ENCODE data around the gene LPAR1. TPM values are rescaled to one million over a fixed set of nuclear protein-coding genes. Genes with fewer than 3 reads are reported as not detected.

The LPAR1 gene
- polyA plus RNA-seq, 1 experiment: 581 TPM

- Histone ChIP-seq H3K4me3 (ENCODE audit: low read depth, low read length) (no peak overlapping the region), H3K9me3 (ENCODE audit: control insufficient read depth, insufficient read depth, low read length) (no peaks in the 10 kb centered on the region), H3K27me3 (ENCODE audit: control insufficient read depth, insufficient read depth, low read length) (no peaks in the 10 kb centered on the region), H3K27ac (ENCODE audit: low read depth, low read length) (no peak overlapping the region)
- ChIA-PET CTCF (interaction anchor here (0.6 kb wide), 1 partner anchor 98 kb away, joined by 4 read pairs; no protein-coding TSS in a partner anchor), POLR2A (no interaction called here)
- TF ChIP-seq, protein P1, sequence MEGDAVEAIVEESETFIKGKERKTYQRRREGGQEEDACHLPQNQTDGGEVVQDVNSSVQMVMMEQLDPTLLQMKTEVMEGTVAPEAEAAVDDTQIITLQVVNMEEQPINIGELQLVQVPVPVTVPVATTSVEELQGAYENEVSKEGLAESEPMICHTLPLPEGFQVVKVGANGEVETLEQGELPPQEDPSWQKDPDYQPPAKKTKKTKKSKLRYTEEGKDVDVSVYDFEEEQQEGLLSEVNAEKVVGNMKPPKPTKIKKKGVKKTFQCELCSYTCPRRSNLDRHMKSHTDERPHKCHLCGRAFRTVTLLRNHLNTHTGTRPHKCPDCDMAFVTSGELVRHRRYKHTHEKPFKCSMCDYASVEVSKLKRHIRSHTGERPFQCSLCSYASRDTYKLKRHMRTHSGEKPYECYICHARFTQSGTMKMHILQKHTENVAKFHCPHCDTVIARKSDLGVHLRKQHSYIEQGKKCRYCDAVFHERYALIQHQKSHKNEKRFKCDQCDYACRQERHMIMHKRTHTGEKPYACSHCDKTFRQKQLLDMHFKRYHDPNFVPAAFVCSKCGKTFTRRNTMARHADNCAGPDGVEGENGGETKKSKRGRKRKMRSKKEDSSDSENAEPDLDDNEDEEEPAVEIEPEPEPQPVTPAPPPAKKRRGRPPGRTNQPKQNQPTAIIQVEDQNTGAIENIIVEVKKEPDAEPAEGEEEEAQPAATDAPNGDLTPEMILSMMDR (IDR thresholded peaks at IDR 0.05; ENCODE audit: low read depth, low read length): no peak
- no peak for DNase-seq (ENCODE audit: low read depth, low spot score)
Measured at GRCh38 chr9:110940951-110941557, 97.2 kb downstream of the LPAR1 start.

GRCh38 chr9:110939573-110939972 is 98.7 kb downstream of the LPAR1 start:
- no peak overlapping the region for H3K27ac ChIP-seq (ENCODE audit: low read depth, low read length)
- H3K27me3 ChIP-seq (ENCODE audit: control insufficient read depth, insufficient read depth, low read length): no peaks in the 10 kb centered on the region
- H3K4me3 ChIP-seq (ENCODE audit: low read depth, low read length): no peak overlapping the region
- DNase-seq (ENCODE audit: low read depth, low spot score): no peak
- POLR2A ChIA-PET: no interaction called here
- TF ChIP-seq, protein P1 (IDR thresholded peaks at IDR 0.05; ENCODE audit: low read depth, low read length): no peak
- no peaks in the 10 kb centered on the region for H3K9me3 ChIP-seq (ENCODE audit: control insufficient read depth, insufficient read depth, low read length)
- CTCF ChIA-PET: no interaction called here

- POLR2A ChIA-PET: interaction anchor here (0.6 kb wide), 1 partner anchor 12 kb away, joined by 4 read pairs; no protein-coding TSS in a partner anchor
- DNase-seq (ENCODE audit: low read depth, low spot score): no peak
- CTCF ChIA-PET: no interaction called here
- Histone ChIP-seq H3K27ac (ENCODE audit: low read depth, low read length) (no peak overlapping the region), H3K4me3 (ENCODE audit: low read depth, low read length) (no peak overlapping the region), H3K9me3 (ENCODE audit: control insufficient read depth, insufficient read depth, low read length) (no peaks in the 10 kb centered on the region), H3K27me3 (ENCODE audit: control insufficient read depth, insufficient read depth, low read length) (no peaks in the 10 kb centered on the region)
- TF ChIP-seq, protein P1 (IDR thresholded peaks at IDR 0.05; ENCODE audit: low read depth, low read length): no peak
Measured at GRCh38 chr9:110939047-110939446, 99.2 kb downstream of the LPAR1 start.

- no peak overlapping the region for H3K4me3 ChIP-seq (ENCODE audit: low read depth, low read length)
- CTCF ChIA-PET: no interaction called here
- POLR2A ChIA-PET: no interaction called here
- H3K9me3 ChIP-seq (ENCODE audit: control insufficient read depth, insufficient read depth, low read length): no peaks in the 10 kb centered on the region
- no peak for DNase-seq (ENCODE audit: low read depth, low spot score)
- TF ChIP-seq, protein P1 (IDR thresholded peaks at IDR 0.05; ENCODE audit: low read depth, low read length): no peak
- no peaks in the 10 kb centered on the region for H3K27me3 ChIP-seq (ENCODE audit: control insufficient read depth, insufficient read depth, low read length)
- no peak overlapping the region for H3K27ac ChIP-seq (ENCODE audit: low read depth, low read length)
Measured at GRCh38 chr9:110938242-110938641, 100.0 kb downstream of the LPAR1 start.

GRCh38 chr9:110936719-110937452 is 101.4 kb downstream of the LPAR1 start:
- ChIA-PET CTCF (no interaction called here), POLR2A (no interaction called here)
- H3K27ac ChIP-seq (ENCODE audit: low read depth, low read length): no peak overlapping the region

More at GRCh38 chr9:110936719-110937452, 101.4 kb downstream of the LPAR1 start:
- Histone ChIP-seq H3K27me3 (ENCODE audit: control insufficient read depth, insufficient read depth, low read length) (no peaks in the 10 kb centered on the region), H3K9me3 (ENCODE audit: control insufficient read depth, insufficient read depth, low read length) (no peaks in the 10 kb centered on the region), H3K4me3 (ENCODE audit: low read depth, low read length) (no peak overlapping the region)
- no peak for DNase-seq (ENCODE audit: low read depth, low spot score)
- TF ChIP-seq, protein P1 (IDR thresholded peaks at IDR 0.05; ENCODE audit: low read depth, low read length): no peak

Data from AG04450 (cell line).